Central memory CD8-positive, alpha-beta T cell (primary cell): ENCODE measurements around the gene PHEX.
"Not testable (repeated sequence)": the region's sequence is repeated elsewhere in the genome, so short reads cannot be mapped to it uniquely, and the experiment has no call there.

Source experiments
- ATAC-seq: fragments of 150-1000 bp; cut with Tn5 transposase; replicated peaks from 2 replicates; pipeline ENCODE4 v1.10.0; 2022; ENCODE audit warnings: mild to moderate bottlenecking, moderate FRiP score, moderate number of reproducible peaks; ENCODE audit not compliant: poor library complexity, severe bottlenecking; ENCODE audit errors: extremely low read depth
- DNase-seq, 2 donors: peaks; one replicate each; pipeline ENCODE4 v3.0.0; 2021; ENCODE audit warnings: low spot score in 2 of 2
- H3K27ac Mint-ChIP-seq: one replicate; pipeline ENCODE4 v1.8.0; 2022; ENCODE audit warnings: low read depth, mild to moderate bottlenecking, moderate library complexity, mixed read lengths
- H3K27me3 Mint-ChIP-seq: one replicate; pipeline ENCODE4 v1.8.0; 2022; ENCODE audit warnings: mixed read lengths
- H3K36me3 Mint-ChIP-seq: one replicate; pipeline ENCODE4 v1.8.0; 2022; ENCODE audit warnings: mild to moderate bottlenecking, moderate library complexity, mixed read lengths; ENCODE audit not compliant: insufficient read depth
- H3K4me1 Mint-ChIP-seq: one replicate; pipeline ENCODE4 v1.8.0; 2022; ENCODE audit warnings: mixed read lengths
- H3K4me3 Mint-ChIP-seq: one replicate; pipeline ENCODE4 v1.8.0; 2022; ENCODE audit warnings: mild to moderate bottlenecking, moderate library complexity, mixed read lengths
- H3K9me3 Mint-ChIP-seq: one replicate; pipeline ENCODE4 v1.8.0; 2022; ENCODE audit warnings: mixed read lengths

PHEX gene

DNA sequence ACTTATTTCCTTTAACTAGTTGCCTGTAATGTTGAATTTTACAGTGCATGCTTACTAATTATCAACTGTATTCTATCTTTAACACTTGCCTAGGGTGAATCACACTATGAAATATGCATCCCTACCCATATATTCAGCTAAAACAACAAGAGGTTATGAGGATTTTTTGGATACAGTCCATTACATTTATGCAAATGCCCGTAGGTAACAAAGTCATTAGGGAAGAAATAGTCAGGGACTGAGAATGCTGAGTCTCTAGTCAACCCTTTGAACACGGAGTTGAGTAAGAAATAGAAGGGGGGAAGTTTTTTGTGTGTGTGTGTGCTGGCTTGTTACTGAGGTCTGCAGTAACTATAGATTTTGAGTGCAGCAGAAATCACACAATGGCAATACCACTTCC, 214.5 kb downstream of the PHEX start:
- Mint-ChIP-seq H3K4me3 (no peak overlapping the region), H3K4me1 (no peaks in the 10 kb centered on the region), H3K27ac (no peak overlapping the region), H3K36me3 (no peaks in the 10 kb centered on the region), H3K27me3 (no peaks in the 10 kb centered on the region), H3K9me3 (no peaks in the 10 kb centered on the region)
- DNase-seq (no peak), ATAC-seq (no peak)

DNA sequence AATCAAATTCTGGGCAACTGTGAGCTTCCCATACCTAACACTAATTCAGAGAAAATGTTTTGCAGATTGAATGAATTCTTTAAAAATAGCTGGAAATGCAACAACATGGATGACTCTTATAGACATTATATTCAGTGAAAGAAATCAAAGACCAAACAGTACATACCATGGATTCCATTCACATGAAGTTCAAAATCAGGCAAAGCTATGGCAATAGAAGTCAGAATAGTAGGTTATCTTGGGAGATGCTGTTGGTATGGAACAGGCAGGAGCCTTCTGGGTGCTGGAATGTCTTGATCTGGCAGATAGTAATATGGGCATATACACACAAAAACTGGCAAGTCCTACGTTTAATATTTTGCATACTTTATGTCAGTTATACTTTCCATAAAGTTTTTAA, 215.0 kb downstream of the PHEX start:
- H3K27me3 Mint-ChIP-seq: no peaks in the 10 kb centered on the region
- H3K4me3 Mint-ChIP-seq: no peak overlapping the region
- DNase-seq: no peak
- H3K9me3 Mint-ChIP-seq: no peaks in the 10 kb centered on the region
- H3K27ac Mint-ChIP-seq: no peak overlapping the region
- no peaks in the 10 kb centered on the region for H3K4me1 Mint-ChIP-seq
- H3K36me3 Mint-ChIP-seq: no peaks in the 10 kb centered on the region
- ATAC-seq: no peak

DNA sequence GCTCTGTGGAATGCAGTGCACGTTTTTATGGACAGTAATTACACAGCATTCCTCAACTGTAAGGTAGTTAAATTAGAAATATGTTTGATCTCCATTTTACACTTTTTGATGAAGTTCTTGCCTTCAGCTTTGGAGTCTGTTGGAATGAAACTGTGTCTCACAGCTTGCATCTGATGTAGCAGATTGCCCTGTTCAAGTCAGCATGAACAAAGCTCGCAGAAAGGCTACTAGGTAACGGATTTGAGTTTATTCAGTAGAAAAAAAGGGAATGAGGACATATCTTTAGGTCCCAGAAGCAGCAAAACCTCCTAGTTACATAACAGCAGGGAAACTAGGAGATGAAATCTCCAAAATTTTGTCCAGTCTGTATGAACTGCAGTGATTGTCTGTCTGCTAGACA, 216.3 kb downstream of the PHEX start:
- Mint-ChIP-seq H3K4me3 (no peak overlapping the region), H3K36me3 (no peaks in the 10 kb centered on the region), H3K9me3 (no peaks in the 10 kb centered on the region), H3K4me1 (no peaks in the 10 kb centered on the region), H3K27ac (no peak overlapping the region), H3K27me3 (no peaks in the 10 kb centered on the region)
- ATAC-seq (no peak), DNase-seq (no peak)

DNA sequence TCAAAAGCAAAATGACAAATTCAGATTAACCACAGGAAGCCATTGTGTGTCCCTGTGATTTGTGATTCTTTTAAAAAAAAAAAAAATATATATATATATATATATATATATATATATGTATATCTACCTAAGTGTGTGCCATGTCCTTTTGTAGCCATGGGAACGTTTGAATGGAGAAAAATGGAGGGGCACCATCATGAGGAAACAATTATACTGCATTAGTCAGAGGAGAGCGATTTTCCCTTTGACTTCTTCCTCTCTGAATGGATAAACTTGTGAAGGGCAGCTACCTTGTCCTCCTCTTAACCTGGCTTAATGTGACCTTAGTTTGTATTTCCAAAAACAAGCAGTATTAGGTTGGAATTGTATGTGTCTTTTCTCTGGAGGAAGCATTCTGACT, 217.2 kb downstream of the PHEX start:
- no peaks in the 10 kb centered on the region for H3K9me3 Mint-ChIP-seq
- H3K27ac Mint-ChIP-seq: no peak overlapping the region
- no peak overlapping the region for H3K4me3 Mint-ChIP-seq
- H3K27me3 Mint-ChIP-seq: no peaks in the 10 kb centered on the region
- H3K4me1 Mint-ChIP-seq: no peaks in the 10 kb centered on the region
- DNase-seq (no peak), ATAC-seq (no peak)
- no peaks in the 10 kb centered on the region for H3K36me3 Mint-ChIP-seq

DNA sequence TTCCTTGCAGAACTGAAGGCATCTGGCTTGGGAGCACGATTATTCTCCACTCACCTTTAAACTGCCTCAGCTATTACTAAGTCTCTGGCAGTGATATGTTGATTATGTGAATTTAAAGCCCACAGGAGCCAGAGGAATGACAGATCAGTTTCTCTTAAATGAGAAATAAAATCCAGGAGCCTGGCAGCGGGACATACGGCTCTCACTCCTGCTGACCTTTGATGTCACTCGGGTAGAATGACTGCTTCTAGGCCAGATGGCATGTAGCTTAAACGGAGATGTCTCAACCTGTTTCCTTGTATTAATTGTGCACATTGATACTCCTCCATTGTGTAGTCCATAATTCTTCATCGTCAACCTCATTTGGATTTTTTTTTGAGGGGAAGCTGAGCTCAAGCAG, 236.6 kb downstream of the PHEX start:
- Mint-ChIP-seq H3K27ac (no peak overlapping the region), H3K4me1 (no peaks in the 10 kb centered on the region)
- no peak for ATAC-seq

DNA sequence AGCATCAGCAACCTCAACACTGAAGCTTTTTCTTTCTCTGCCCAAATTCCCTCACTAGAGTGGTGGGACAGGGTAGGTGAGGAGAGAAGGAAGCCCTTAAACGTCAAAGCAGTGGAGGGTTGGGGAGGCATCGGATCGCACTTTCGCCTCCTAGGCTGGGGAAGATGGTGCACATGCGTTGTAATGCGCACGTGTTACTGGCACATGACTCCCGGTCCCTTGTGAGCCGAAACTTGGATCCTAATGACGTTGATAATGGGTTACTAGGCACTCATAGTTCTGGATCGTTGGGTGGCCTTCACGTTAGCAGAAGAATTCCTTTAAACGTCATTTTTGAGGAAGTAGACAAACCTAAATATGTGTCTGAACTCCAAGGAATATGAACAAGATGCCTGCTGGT, 240.5 kb downstream of the PHEX start, which contains the start of gene CBLL2:
CBLL2 (plus strand) TSS at position 301 of the 400 bp plus-strand sequence; CDS start at position 380, 79 bp downstream.
- no peaks in the 10 kb centered on the region for H3K4me1 Mint-ChIP-seq
- no peaks in the 10 kb centered on the region for H3K9me3 Mint-ChIP-seq
- DNase-seq: no peak
- ATAC-seq: no peak
- no peak within 1 kb of the TSS for H3K4me3 Mint-ChIP-seq
- H3K27me3 Mint-ChIP-seq: no peaks in the 10 kb centered on the region
- H3K36me3 Mint-ChIP-seq: no peaks in the 10 kb centered on the region
- H3K27ac Mint-ChIP-seq: no peak within 1 kb of the TSS

More for the DNA sequence above, 236.6 kb downstream of the PHEX start:
- Mint-ChIP-seq H3K4me3 (no peak overlapping the region), H3K9me3 (no peaks in the 10 kb centered on the region), H3K27me3 (no peaks in the 10 kb centered on the region), H3K36me3 (no peaks in the 10 kb centered on the region)
- DNase-seq: no peak

DNA sequence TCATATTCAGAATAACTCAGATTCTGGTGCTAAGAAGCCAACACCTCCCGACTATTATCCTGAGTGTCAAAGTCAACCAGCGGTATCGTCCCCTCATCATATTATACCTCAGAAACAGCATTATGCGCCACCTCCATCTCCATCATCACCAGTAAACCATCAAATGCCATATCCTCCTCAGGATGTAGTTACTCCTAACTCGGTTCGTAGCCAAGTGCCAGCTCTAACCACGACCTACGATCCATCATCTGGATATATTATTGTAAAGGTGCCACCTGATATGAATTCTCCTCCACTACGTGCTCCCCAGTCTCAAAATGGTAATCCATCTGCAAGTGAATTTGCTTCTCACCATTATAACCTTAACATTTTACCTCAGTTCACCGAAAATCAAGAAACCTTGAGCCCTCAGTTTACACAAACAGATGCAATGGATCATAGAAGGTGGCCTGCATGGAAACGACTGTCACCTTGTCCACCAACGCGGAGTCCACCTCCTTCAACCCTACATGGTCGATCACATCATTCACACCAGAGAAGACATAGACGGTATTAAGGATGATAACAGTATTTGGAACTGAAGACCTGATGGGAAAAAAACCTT, 241.7 kb downstream of the PHEX start:
- DNase-seq: no peak
- Mint-ChIP-seq H3K27ac (no peak overlapping the region), H3K4me1 (no peaks in the 10 kb centered on the region), H3K27me3 (no peaks in the 10 kb centered on the region), H3K9me3 (no peaks in the 10 kb centered on the region), H3K4me3 (no peak overlapping the region), H3K36me3 (no peaks in the 10 kb centered on the region)
- no peak for ATAC-seq

DNA sequence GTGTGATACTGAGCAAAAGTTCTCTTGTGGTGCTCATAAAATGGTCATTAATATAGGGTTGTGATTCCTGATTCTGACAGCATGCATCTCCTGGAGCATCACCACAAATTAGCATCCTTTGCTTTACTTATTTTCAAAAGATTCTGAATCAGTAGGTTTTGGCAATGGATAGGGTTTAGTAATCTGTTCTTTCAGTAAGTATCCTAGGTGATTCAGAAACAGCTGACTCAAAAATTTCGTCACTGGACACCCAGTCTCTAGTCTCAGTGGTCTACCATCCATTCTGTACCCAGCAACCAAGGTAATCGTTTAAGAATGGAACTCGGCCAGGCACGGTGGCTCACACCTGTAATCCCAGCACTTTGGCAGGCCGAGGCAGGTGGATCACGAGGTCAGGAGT, 244.7 kb downstream of the PHEX start:
- H3K9me3 Mint-ChIP-seq: no peaks in the 10 kb centered on the region
- ATAC-seq (no peak), DNase-seq (no peak)
- H3K27ac Mint-ChIP-seq: no peak overlapping the region
- no peaks in the 10 kb centered on the region for H3K27me3 Mint-ChIP-seq
- H3K36me3 Mint-ChIP-seq: no peaks in the 10 kb centered on the region
- no peak overlapping the region for H3K4me3 Mint-ChIP-seq
- no peaks in the 10 kb centered on the region for H3K4me1 Mint-ChIP-seq

DNA sequence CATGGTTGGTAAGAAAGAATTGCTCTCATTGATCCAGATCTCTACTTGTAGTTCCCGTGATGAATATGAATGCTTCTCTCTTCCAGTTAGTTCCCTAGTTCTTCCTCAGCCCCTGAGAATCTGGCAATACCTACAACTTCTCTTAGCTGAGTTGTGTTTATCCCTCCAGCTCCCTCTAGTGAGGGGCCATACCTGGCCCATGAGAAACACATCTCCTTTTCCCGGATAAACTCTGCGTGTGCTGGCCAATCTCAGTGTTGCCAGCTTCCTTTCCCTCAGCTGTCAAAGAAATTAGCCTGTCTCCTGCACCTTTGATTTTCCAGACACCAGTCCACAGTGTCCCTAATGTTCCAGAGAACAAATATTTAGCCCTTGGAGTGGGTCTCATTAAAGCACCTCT, 246.2 kb downstream of the PHEX start:
- DNase-seq (no peak), ATAC-seq (no peak)
- Mint-ChIP-seq H3K27me3 (peaks cover 7% of the 10 kb centered on the region), H3K4me1 (no peaks in the 10 kb centered on the region), H3K9me3 (peaks cover 10% of the 10 kb centered on the region), H3K36me3 (no peaks in the 10 kb centered on the region), H3K27ac (no peak overlapping the region), H3K4me3 (no peak overlapping the region)

DNA sequence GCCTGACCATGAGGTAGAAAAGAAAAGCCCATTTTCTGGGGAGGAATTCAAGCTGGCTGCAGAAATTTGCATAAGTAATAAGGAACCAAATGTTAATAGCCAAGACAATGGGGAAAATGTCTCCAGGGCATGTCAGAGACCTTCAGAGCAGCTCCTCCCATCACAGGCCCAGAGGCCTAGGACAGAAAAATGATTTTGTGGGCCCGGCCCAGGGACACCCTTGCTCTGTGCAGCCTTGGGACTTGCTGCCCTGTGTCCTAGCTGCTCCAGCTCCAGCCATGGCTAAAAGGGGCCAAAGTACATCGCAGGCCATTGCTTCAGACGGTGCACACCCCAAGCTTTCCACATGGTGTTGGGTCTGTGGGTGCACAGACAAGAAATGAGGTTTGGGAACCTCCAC, 257.1 kb downstream of the PHEX start:
- not testable (repeated sequence) for H3K4me1 Mint-ChIP-seq

DNA sequence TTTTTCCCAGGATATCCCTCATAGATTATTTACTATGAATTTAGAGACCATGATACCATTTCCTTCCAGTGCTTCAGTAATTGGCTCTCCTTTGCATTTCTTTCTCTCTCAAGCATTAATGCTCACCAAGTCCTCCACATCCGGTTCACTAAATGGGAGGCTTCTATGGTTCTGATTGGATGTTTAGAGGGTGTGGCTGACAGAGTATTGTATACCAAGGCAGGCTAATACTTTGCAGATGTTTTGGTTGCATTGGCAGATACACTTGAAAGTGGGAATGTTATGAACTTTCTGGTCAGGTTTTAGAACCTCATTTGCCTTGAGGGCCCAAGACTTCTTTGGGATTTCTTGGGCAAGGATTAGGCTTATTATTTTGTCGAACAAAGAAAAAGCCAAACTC, 264.7 kb downstream of the PHEX start:
- DNase-seq (no peak), ATAC-seq (no peak)
- Mint-ChIP-seq H3K27me3 (no peaks in the 10 kb centered on the region), H3K36me3 (no peaks in the 10 kb centered on the region), H3K9me3 (no peaks in the 10 kb centered on the region), H3K4me3 (no peak overlapping the region), H3K27ac (no peak overlapping the region), H3K4me1 (no peaks in the 10 kb centered on the region)

More for the DNA sequence above, 257.1 kb downstream of the PHEX start:
- ATAC-seq, DNase-seq, H3K27me3 Mint-ChIP-seq, H3K4me3 Mint-ChIP-seq, H3K27ac Mint-ChIP-seq, H3K9me3 Mint-ChIP-seq, H3K36me3 Mint-ChIP-seq: not testable (repeated sequence)

DNA sequence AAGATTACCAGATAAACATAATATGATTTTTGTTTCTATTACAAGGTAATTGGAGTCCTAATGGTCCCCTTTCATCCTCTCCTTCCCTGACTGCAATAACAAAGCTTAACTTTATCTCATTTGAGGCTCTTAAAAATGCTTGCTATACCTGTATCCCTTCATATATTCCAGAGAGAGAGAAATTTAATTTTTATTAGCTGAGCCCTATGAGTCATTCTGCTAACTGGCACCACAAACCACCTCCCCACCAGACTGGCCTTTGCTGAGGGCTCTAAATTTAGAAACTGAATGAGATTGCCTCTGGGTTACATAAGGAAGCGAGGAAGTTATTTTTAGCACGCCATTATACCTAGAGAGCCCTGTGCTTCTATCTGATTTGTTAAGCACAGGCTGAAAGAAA, 268.0 kb downstream of the PHEX start:
- Mint-ChIP-seq H3K9me3 (no peaks in the 10 kb centered on the region), H3K4me1 (no peaks in the 10 kb centered on the region), H3K36me3 (no peaks in the 10 kb centered on the region), H3K27ac (no peak overlapping the region), H3K27me3 (no peaks in the 10 kb centered on the region), H3K4me3 (no peak overlapping the region)
- DNase-seq (no peak), ATAC-seq (no peak)
